WTC11 (cell line): Measurements from ENCODE around the gene SUZ12. TPM values are rescaled to one million over a fixed set of nuclear protein-coding genes. Genes with fewer than 3 reads are reported as not detected.
"Not testable (repeated sequence)": the region's sequence is repeated elsewhere in the genome, so short reads cannot be mapped to it uniquely, and the experiment has no call there.

ENCODE experiments used
- ATAC-seq: fragments of 200-7000 bp; cut with Tn5 transposase; 2 replicates; pipeline ENCODE4 v1.10.0; 2021; ENCODE audit warnings: mild to moderate bottlenecking, moderate library complexity
- CTCF ChIA-PET: fragments of 300-600 bp; sonication (Branson Sonifier 250); formaldehyde crosslinking; loops from one replicate; lab custom pipeline; 2021; ENCODE audit warnings: antibody characterized with exemption; lab: Charles Lee
- POLR2A ChIA-PET: fragments of 350-600 bp; sonication (Branson Sonifier 250); formaldehyde crosslinking; loops from one replicate; lab custom pipeline; 2021; ENCODE audit warnings: antibody characterized with exemption; lab: Charles Lee
- DNase-seq: peaks from one replicate; pipeline ENCODE4 v3.0.0; 2021; ENCODE audit warnings: low spot score
- H3K27ac Mint-ChIP-seq: 2 replicates; pipeline ENCODE4 v1.8.0; 2021; ENCODE audit warnings: mixed read lengths
- H3K27me3 Mint-ChIP-seq: 2 replicates; pipeline ENCODE4 v1.8.0; 2021; ENCODE audit warnings: low read depth, mild to moderate bottlenecking, moderate library complexity, mixed read lengths
- H3K36me3 Mint-ChIP-seq: 2 replicates; pipeline ENCODE4 v1.8.0; 2021; ENCODE audit warnings: mixed read lengths
- H3K4me1 Mint-ChIP-seq: 2 replicates; pipeline ENCODE4 v1.8.0; 2022; ENCODE audit warnings: mixed read lengths
- H3K4me3 Mint-ChIP-seq: 2 replicates; pipeline ENCODE4 v1.8.0; 2021; ENCODE audit warnings: mild to moderate bottlenecking, moderate library complexity, mixed read lengths
- H3K9me3 Mint-ChIP-seq: 2 replicates; pipeline ENCODE4 v1.8.0; 2021; ENCODE audit warnings: mixed read lengths
- IRF2 ChIP-seq: sonication (generic); formaldehyde crosslinking; IDR thresholded peaks from 2 replicates; pipeline ENCODE4 v1.8.0; 2022; ENCODE audit warnings: low read depth, missing genetic modification reagents, borderline replicate concordance
- JUN ChIP-seq: sonication (generic); formaldehyde crosslinking; IDR thresholded peaks from 2 replicates; pipeline ENCODE4 v1.8.0; 2023; ENCODE audit warnings: mild to moderate bottlenecking, missing genetic modification reagents
- TEAD4 ChIP-seq: sonication (generic); formaldehyde crosslinking; IDR thresholded peaks from 2 replicates; pipeline ENCODE4 v1.8.0; 2022; ENCODE audit warnings: mild to moderate bottlenecking, missing genetic modification reagents
- ZMAT4 ChIP-seq: fragments of 250-450 bp; sonication (Bioruptor Pico); IDR thresholded peaks from 2 replicates; pipeline ENCODE4 v1.9.0; 2021; ENCODE audit warnings: mild to moderate bottlenecking
- ZNF121 ChIP-seq: sonication (generic); formaldehyde crosslinking; IDR thresholded peaks from 2 replicates; pipeline ENCODE4 v1.8.0; 2023; ENCODE audit warnings: missing genetic modification reagents
- ZNF396 ChIP-seq: fragments of 250-450 bp; sonication (Bioruptor Pico); IDR thresholded peaks from 2 replicates; pipeline ENCODE4 v1.8.0; 2021; ENCODE audit warnings: mild to moderate bottlenecking, moderate library complexity, borderline replicate concordance
- total RNA-seq: library from RNA; stranded (reverse); gene quantifications from 3 replicates; pipeline ENCODE4 v1.2.3, GENCODE V29; 2021
- TF ChIP-seq, protein P1 (sequence below): sonication (generic); formaldehyde crosslinking; IDR thresholded peaks from 2 replicates; pipeline ENCODE4 v1.8.1; 2023; ENCODE audit warnings: mild to moderate bottlenecking, missing genetic modification reagents
- TF ChIP-seq, protein P2 (sequence below): sonication (generic); formaldehyde crosslinking; IDR thresholded peaks from 2 replicates; pipeline ENCODE4 v1.8.1; 2023; ENCODE audit warnings: mild to moderate bottlenecking, moderate library complexity, missing genetic modification reagents

The SUZ12 gene
- total RNA-seq, 1 experiment from 2014 or later = 28.4 TPM

GRCh38 chr17:31935512-31935911, 1.3 kb upstream of the SUZ12 start (continued):
- TF ChIP-seq JUN (CRISPR knock-in tag) = no peak
- TF ChIP-seq, protein P1, sequence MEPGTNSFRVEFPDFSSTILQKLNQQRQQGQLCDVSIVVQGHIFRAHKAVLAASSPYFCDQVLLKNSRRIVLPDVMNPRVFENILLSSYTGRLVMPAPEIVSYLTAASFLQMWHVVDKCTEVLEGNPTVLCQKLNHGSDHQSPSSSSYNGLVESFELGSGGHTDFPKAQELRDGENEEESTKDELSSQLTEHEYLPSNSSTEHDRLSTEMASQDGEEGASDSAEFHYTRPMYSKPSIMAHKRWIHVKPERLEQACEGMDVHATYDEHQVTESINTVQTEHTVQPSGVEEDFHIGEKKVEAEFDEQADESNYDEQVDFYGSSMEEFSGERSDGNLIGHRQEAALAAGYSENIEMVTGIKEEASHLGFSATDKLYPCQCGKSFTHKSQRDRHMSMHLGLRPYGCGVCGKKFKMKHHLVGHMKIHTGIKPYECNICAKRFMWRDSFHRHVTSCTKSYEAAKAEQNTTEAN (CRISPR knock-in tag) = no peak
- no peak for TF ChIP-seq IRF2 (CRISPR knock-in tag)
- TF ChIP-seq ZMAT4 (CRISPR knock-in tag) = no peak
- TF ChIP-seq ZNF396 (CRISPR knock-in tag) = no peak
- TF ChIP-seq, protein P2, sequence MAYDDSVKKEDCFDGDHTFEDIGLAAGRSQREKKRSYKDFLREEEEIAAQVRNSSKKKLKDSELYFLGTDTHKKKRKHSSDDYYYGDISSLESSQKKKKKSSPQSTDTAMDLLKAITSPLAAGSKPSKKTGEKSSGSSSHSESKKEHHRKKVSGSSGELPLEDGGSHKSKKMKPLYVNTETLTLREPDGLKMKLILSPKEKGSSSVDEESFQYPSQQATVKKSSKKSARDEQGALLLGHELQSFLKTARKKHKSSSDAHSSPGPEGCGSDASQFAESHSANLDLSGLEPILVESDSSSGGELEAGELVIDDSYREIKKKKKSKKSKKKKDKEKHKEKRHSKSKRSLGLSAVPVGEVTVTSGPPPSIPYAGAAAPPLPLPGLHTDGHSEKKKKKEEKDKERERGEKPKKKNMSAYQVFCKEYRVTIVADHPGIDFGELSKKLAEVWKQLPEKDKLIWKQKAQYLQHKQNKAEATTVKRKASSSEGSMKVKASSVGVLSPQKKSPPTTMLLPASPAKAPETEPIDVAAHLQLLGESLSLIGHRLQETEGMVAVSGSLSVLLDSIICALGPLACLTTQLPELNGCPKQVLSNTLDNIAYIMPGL (CRISPR knock-in tag) = no peak
- TF ChIP-seq TEAD4 (CRISPR knock-in tag) = no peak

- H3K27me3 Mint-ChIP-seq, POLR2A ChIA-PET, ATAC-seq, DNase-seq, CTCF ChIA-PET, H3K9me3 Mint-ChIP-seq: not testable (repeated sequence)
- Mint-ChIP-seq H3K4me1 (peaks cover 13% of the 10 kb centered on the region), H3K4me3 (peak overlapping the region; percentile 83), H3K27ac (peak overlapping the region; percentile 86), H3K36me3 (peaks cover 24% of the 10 kb centered on the region)
These were observed 1.3 kb downstream of the SUZ12 start for GRCh38 chr17:31937926-31938641.

DNA sequence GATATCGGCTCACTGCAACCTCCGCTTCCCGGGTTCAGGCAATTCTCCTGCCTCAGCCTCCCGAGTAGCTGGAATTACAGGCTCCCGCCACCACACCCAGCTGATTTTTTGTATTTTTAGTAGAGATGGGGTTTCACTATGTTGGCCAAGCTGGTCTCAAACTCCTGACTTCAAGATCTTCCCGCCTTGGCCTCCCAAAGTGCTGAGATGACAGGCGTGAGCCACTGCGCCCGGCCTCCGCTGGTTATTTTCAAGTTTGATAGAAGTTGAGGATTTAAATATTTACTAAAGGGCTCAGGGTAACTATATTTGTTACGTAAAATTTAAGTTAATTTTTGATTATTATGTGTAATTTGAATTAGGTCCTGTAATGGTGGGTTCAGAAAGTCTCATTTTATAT, 5.1 kb downstream of the SUZ12 start:
- DNase-seq, H3K27me3 Mint-ChIP-seq, H3K9me3 Mint-ChIP-seq, H3K4me3 Mint-ChIP-seq, ATAC-seq, H3K27ac Mint-ChIP-seq, POLR2A ChIA-PET, CTCF ChIA-PET: not testable (repeated sequence)
- Mint-ChIP-seq H3K4me1 (peaks cover 11% of the 10 kb centered on the region), H3K36me3 (peaks cover 43% of the 10 kb centered on the region)

DNA sequence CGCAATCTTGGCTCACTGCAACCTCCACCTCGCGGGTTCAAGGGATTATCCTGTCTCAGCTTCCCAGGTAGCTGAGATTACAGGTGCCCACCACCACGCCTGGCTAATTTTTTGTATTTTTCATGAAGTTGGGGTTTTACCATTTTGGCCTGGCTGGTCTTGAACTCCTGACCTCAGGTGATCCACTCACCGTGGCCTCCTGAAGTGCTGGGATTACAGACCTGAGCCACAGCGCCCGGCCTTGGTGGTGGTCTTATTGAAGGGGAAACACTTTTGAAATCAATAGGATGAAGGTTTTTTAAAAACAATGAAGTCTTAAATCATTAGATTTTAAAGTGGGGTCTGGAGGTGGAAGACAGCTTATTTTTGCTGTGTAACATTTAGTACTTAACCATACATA, 5.6 kb downstream of the SUZ12 start:
- H3K4me3 Mint-ChIP-seq, ATAC-seq, POLR2A ChIA-PET, H3K9me3 Mint-ChIP-seq, H3K27me3 Mint-ChIP-seq, H3K27ac Mint-ChIP-seq, CTCF ChIA-PET, DNase-seq: not testable (repeated sequence)
- peaks cover 44% of the 10 kb centered on the region for H3K36me3 Mint-ChIP-seq
- H3K4me1 Mint-ChIP-seq = peaks cover 11% of the 10 kb centered on the region

GRCh38 chr17:31951953-31952352, 15.1 kb downstream of the SUZ12 start:
- H3K27me3 Mint-ChIP-seq, POLR2A ChIA-PET, H3K4me3 Mint-ChIP-seq, H3K27ac Mint-ChIP-seq, DNase-seq, H3K4me1 Mint-ChIP-seq, H3K9me3 Mint-ChIP-seq, ATAC-seq: not testable (repeated sequence)
- peaks cover 50% of the 10 kb centered on the region for H3K36me3 Mint-ChIP-seq
- CTCF ChIA-PET = interaction anchor here (1.4 kb wide), 1 partner anchor 50 kb away, joined by 7 read pairs; the partner anchor contains the start of gene UTP6
- TF ChIP-seq ZNF121 (CRISPR knock-in tag) = peak; percentile 83

DNA sequence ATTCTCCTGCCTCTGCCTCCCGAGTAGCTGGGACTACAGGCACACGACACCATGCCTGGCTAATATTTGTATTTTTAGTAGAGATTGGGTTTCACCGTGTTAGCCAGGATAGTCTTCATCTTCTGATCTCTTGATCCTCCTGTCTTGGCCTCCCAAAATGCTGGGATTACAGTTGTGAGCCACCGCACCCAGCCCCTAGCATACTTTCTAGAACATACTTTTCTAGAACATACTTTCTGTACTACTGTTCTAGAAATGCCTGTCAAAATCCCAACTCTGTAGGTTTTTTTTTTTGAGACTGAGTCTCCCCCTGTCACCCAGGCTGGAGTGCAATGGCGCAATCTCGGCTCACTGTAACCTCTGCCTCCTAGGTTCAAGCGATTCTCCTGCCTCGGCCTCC, 27.3 kb downstream of the SUZ12 start:
- H3K4me1 Mint-ChIP-seq, CTCF ChIA-PET, H3K9me3 Mint-ChIP-seq, H3K4me3 Mint-ChIP-seq, ATAC-seq, H3K27me3 Mint-ChIP-seq, DNase-seq, H3K27ac Mint-ChIP-seq: not testable (repeated sequence)
- H3K36me3 Mint-ChIP-seq = peaks cover 54% of the 10 kb centered on the region
- POLR2A ChIA-PET = interaction anchor here (0.6 kb wide), 1 partner anchor 37 kb away, joined by 3 read pairs; no protein-coding TSS in a partner anchor
